GM18520 (cell line): ENCODE measurements around the gene CAP1.
"Not testable (repeated sequence)": the region's sequence is repeated elsewhere in the genome, so short reads cannot be mapped to it uniquely, and the experiment has no call there.

Experiments
- ATAC-seq: cut with Tn5 transposase; IDR thresholded peaks from one replicate; pipeline ENCODE4 v1.9.1; 2021; ENCODE audit not compliant: unreplicated experiment

CAP1 gene

GRCh38 chr1:40030528-40031135, 9.9 kb upstream of the CAP1 start:
- ATAC-seq = no peak

- no peak for ATAC-seq
These were observed 8.2 kb upstream of the CAP1 start for GRCh38 chr1:40032240-40032891.

GRCh38 chr1:40034869-40035268, 5.7 kb upstream of the CAP1 start:
- ATAC-seq = no peak

- ATAC-seq = no peak
These were observed 4.0 kb upstream of the CAP1 start for GRCh38 chr1:40036574-40036973.

GRCh38 chr1:40037254-40037653, 3.3 kb upstream of the CAP1 start:
- ATAC-seq = not testable (repeated sequence)

GRCh38 chr1:40038697-40039096, 1.8 kb upstream of the CAP1 start:
- no peak for ATAC-seq

GRCh38 chr1:40039245-40039756, 1.2 kb upstream of the CAP1 start:
- no peak for ATAC-seq

GRCh38 chr1:40039757-40040510, 595 bp upstream of the CAP1 start:
- peak; percentile 34 for ATAC-seq

GRCh38 chr1:40041466-40041838, 923 bp downstream of the CAP1 start:
- ATAC-seq = no peak

- no peak for ATAC-seq
These were observed 1.8 kb downstream of the CAP1 start for GRCh38 chr1:40042341-40042740.

- ATAC-seq = no peak
These were observed 3.6 kb downstream of the CAP1 start for GRCh38 chr1:40044110-40044509.

GRCh38 chr1:40045182-40045581, 4.7 kb downstream of the CAP1 start:
- ATAC-seq = no peak

GRCh38 chr1:40045766-40046165, 5.2 kb downstream of the CAP1 start:
- ATAC-seq = no peak

GRCh38 chr1:40047276-40047675, 6.7 kb downstream of the CAP1 start:
- ATAC-seq = no peak

- ATAC-seq = no peak
These were observed 7.2 kb downstream of the CAP1 start for GRCh38 chr1:40047769-40048168.

- no peak for ATAC-seq
These were observed 9.2 kb downstream of the CAP1 start for GRCh38 chr1:40049725-40050124.

- no peak for ATAC-seq
These were observed 10.3 kb downstream of the CAP1 start for GRCh38 chr1:40050863-40051262.

- no peak for ATAC-seq
These were observed 12.8 kb downstream of the CAP1 start for GRCh38 chr1:40053138-40053887.

- ATAC-seq = no peak
These were observed 16.2 kb downstream of the CAP1 start for GRCh38 chr1:40056519-40057309.

- ATAC-seq = no peak
These were observed 16.9 kb downstream of the CAP1 start for GRCh38 chr1:40057310-40058030.
